ENCODE measurements around the gene PRIM2.
"Not testable (repeated sequence)": the region's sequence is repeated elsewhere in the genome, so short reads cannot be mapped to it uniquely, and the experiment has no call there.

GRCh38 chr6:57486494-57487081 is 169.2 kb downstream of the PRIM2 start:
- not testable (repeated sequence) for TF ChIP-seq CTCF (conservative IDR thresholded peaks at IDR 0.05; ENCODE audit: low read depth, low read length); EZH2 (IDR thresholded peaks at IDR 0.05; ENCODE audit: borderline replicate concordance, low read depth, low read length, poor library complexity, severe bottlenecking)
